ENCODE data around the gene ABHD16B. TPM values are rescaled to one million over a fixed set of nuclear protein-coding genes. Genes with fewer than 3 reads are reported as not detected.

Gene ABHD16B
- total and polyA plus RNA-seq, 2 of the 13 experiments (the other 11 are each of a cell fraction or from before 2014, with no cell fraction given), result not detected

DNA sequence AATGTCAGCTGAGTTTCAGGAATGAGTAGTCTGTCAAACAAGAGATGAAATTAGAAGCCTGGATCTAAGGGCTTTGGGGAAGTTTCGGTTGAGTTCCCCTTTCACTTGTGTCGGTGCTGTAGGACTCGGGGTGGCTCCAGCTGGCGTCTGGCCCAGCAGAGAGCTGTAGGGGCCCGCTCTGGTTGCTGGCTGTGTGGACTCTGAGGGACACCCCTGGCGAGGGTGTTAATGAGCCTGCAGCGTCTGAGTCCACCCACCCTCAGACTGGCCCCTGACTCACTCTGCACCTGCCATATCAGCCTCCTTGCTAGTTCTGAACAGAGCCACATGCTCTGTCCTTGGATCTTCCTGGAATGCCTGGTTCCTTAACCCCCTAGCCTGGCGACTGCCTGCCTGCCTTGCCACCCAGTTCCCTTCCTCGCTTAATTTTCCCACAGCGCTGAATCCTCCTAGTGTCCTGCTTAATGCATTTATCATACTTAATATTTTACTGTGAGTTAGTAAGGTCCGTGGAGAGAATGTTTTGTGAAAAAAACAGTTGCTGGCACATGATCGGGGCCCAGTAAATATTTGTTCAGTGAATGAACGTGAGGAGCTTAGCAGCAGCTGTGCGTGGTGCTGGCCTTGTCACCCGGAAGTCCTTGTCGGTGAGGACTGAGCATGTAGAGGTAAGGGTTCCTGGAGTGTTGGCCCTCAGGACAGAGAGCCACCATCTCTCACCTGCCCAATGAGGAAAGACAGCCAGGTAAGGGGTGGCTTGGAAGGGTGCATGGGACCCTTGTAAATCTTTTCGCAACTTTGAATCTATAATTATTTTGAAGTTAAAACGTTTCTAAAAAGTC lies 35.2 kb downstream of the ABHD16B start (continued):
- TF ChIP-seq GATA4 (IDR thresholded peaks at IDR 0.05; ENCODE audit: borderline replicate concordance, low read depth) (no peak), CREM (IDR thresholded peaks at IDR 0.05) (peak; percentile 67), CREM (CRISPR knock-in tag; IDR thresholded peaks at IDR 0.05) (no peak), ZSCAN22 (CRISPR knock-in tag; IDR thresholded peaks at IDR 0.05) (no peak), MEIS2 (CRISPR knock-in tag; IDR thresholded peaks at IDR 0.05) (no peak), CTCF (CRISPR knock-in tag; IDR thresholded peaks at IDR 0.05) (no peak), ZNF646 (CRISPR knock-in tag; IDR thresholded peaks at IDR 0.05) (no peak), ZMYM4 (CRISPR knock-in tag; IDR thresholded peaks at IDR 0.05) (peak; percentile 51; the same call in 1 of the 2 replicates), RFX1 (IDR thresholded peaks at IDR 0.05) (no peak), ZNF780A (CRISPR knock-in tag; IDR thresholded peaks at IDR 0.05) (no peak), ZNF430 (CRISPR knock-in tag; IDR thresholded peaks at IDR 0.05) (0 out of 2 replicates have a peak, but pooled peaks have one; percentile 39), ZIK1 (CRISPR knock-in tag; IDR thresholded peaks at IDR 0.05; ENCODE audit: borderline replicate concordance, low read depth) (no peak; the same call in 1 of the 2 replicates), ZFP41 (CRISPR knock-in tag; IDR thresholded peaks at IDR 0.05; ENCODE audit: borderline replicate concordance) (no peak), PHF20 (CRISPR knock-in tag; IDR thresholded peaks at IDR 0.05) (peak; percentile 70)
- TF ChIP-seq, protein P1, sequence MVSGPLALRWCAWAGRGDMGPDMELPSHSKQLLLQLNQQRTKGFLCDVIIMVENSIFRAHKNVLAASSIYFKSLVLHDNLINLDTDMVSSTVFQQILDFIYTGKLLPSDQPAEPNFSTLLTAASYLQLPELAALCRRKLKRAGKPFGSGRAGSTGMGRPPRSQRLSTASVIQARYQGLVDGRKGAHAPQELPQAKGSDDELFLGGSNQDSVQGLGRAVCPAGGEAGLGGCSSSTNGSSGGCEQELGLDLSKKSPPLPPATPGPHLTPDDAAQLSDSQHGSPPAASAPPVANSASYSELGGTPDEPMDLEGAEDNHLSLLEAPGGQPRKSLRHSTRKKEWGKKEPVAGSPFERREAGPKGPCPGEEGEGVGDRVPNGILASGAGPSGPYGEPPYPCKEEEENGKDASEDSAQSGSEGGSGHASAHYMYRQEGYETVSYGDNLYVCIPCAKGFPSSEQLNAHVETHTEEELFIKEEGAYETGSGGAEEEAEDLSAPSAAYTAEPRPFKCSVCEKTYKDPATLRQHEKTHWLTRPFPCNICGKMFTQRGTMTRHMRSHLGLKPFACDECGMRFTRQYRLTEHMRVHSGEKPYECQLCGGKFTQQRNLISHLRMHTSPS (CRISPR knock-in tag; IDR thresholded peaks at IDR 0.05; ENCODE audit: low read depth), result no peak
- TF ChIP-seq, protein P2, sequence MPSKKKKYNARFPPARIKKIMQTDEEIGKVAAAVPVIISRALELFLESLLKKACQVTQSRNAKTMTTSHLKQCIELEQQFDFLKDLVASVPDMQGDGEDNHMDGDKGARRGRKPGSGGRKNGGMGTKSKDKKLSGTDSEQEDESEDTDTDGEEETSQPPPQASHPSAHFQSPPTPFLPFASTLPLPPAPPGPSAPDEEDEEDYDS (CRISPR knock-in tag; IDR thresholded peaks at IDR 0.05), result no peak
- TF ChIP-seq, protein P3, sequence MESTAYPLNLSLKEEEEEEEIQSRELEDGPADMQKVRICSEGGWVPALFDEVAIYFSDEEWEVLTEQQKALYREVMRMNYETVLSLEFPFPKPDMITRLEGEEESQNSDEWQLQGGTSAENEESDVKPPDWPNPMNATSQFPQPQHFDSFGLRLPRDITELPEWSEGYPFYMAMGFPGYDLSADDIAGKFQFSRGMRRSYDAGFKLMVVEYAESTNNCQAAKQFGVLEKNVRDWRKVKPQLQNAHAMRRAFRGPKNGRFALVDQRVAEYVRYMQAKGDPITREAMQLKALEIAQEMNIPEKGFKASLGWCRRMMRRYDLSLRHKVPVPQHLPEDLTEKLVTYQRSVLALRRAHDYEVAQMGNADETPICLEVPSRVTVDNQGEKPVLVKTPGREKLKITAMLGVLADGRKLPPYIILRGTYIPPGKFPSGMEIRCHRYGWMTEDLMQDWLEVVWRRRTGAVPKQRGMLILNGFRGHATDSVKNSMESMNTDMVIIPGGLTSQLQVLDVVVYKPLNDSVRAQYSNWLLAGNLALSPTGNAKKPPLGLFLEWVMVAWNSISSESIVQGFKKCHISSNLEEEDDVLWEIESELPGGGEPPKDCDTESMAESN (CRISPR knock-in tag; conservative IDR thresholded peaks at IDR 0.05), result peak; percentile 28; the same call in 1 of the 2 replicates

Data from HepG2 (cell line).